Gastrocnemius medialis (tissue), 4 donors: ENCODE data around the gene IL22RA1. TPM values are rescaled to one million over a fixed set of nuclear protein-coding genes. Genes with fewer than 3 reads are reported as not detected.
A peak's percentile ranks its signal among the peaks of the same experiment; 100 is the strongest.

Source experiments
- ATAC-seq, 2 donors: fragments of 150-250 bp; one replicate each; pipeline ENCODE4 v1.9.1; 2016
- DNase-seq, 2 donors: peaks; one replicate each; pipeline ENCODE4 v3.0.0-alpha.2; 2019
- H3K27ac ChIP-seq, 4 donors: fragments of 200-600 bp; sonication (generic); 1 replicate in 1 of 4; 2 replicates in 3 of 4; pipeline ENCODE4 v1.5.1; 2016 to 2018; ENCODE audit warnings: mild to moderate bottlenecking in 2 of 4, moderate library complexity in 1 of 4
- H3K27me3 ChIP-seq, 3 donors: fragments of 200-600 bp; sonication (generic) in 2 of 3; 1 replicate in 1 of 3; 2 replicates in 2 of 3; pipeline versions ENCODE4 v1.5.1 to v1.6.0; 2016 to 2019; ENCODE audit warnings: mild to moderate bottlenecking in 1 of 3, moderate library complexity in 1 of 3
- H3K36me3 ChIP-seq, 2 donors: fragments of 200-600 bp; sonication (generic) in 1 of 2; one replicate each; pipeline ENCODE4 v1.5.1; 2017 to 2018
- H3K4me1 ChIP-seq, 2 donors: fragments of 200-600 bp; sonication (generic) in 1 of 2; one replicate each; pipeline ENCODE4 v1.5.1; 2016 to 2017; ENCODE audit warnings: mild to moderate bottlenecking in 2 of 2
- H3K4me3 ChIP-seq, 4 donors: fragments of 200-600 bp; sonication (generic) in 3 of 4; 1 replicate in 1 of 4; 2 replicates in 3 of 4; pipeline ENCODE4 v1.5.1; 2016 to 2019; ENCODE audit warnings: mild to moderate bottlenecking in 2 of 4
- H3K9me3 ChIP-seq, 3 donors: fragments of 200-600 bp; sonication (generic) in 2 of 3; 1 replicate in 1 of 3; 2 replicates in 2 of 3; pipeline ENCODE4 v1.5.1; 2016 to 2019
- CTCF ChIP-seq, 5 experiments: fragments of 450-650 bp in 3 of 5; fragments of 200-600 bp in 2 of 5; sonication (generic) in 2 of 5; IDR thresholded peaks in 4 of 5; conservative IDR thresholded peaks in 1 of 5; 1 replicate in 4 of 5; 2 replicates in 1 of 5; pipeline ENCODE4 v1.5.1; 2016 to 2019; ENCODE audit warnings: antibody characterized with exemption in 5 of 5, mild to moderate bottlenecking in 3 of 5, moderate library complexity in 3 of 5
- POLR2A ChIP-seq, 2 donors: fragments of 450-650 bp; IDR thresholded peaks; one replicate each; pipeline ENCODE4 v1.6.1; 2017; ENCODE audit warnings: antibody characterized with exemption in 2 of 2, mild to moderate bottlenecking in 2 of 2, moderate library complexity in 2 of 2
- in situ Hi-C, 4 donors: fragments of 200-750 bp; cut with MboI; loops; one replicate each; pipeline versions ENCODE4 v1.15.0 to v1.8.0; 2017; ENCODE audit warnings: low sequenced_read_pairs in 4 of 4
- intact Hi-C: fragments of 100-400 bp; cut with DNase I; formaldehyde crosslinking; loops from one replicate; pipeline ENCODE4 v1.15.1; 2023; ENCODE audit warnings: low total_unique reads
- total RNA-seq, 4 donors: library from RNA; depleted of rRNA; stranded (reverse); fragments of >200 nt; gene quantifications; one replicate each; pipeline versions ENCODE4 v1.1.0 to v1.2.3, GENCODE V29; 2016

Gene IL22RA1
- total RNA-seq, 4 donors from 2014 or later, result 0.36 TPM; not detected in 3

GRCh38 chr1:24098943-24099638, 43.8 kb downstream of the IL22RA1 start:
- Histone ChIP-seq H3K9me3 (no peaks in the 10 kb centered on the region), H3K27ac (peak overlapping the region; percentile 93 to 97 (median 96)), H3K4me3 (no peak overlapping the region), H3K27me3 (no peaks in the 10 kb centered on the region), H3K4me1 (peaks cover 56% of the 10 kb centered on the region in 2 donors), H3K36me3 (no peaks in the 10 kb centered on the region)
- intact Hi-C loops, result no loop called here
- in situ Hi-C loops, result no loop called here
- ATAC-seq, result no peak
- DNase-seq, result no peak
- TF ChIP-seq CTCF (IDR thresholded peaks at IDR 0.05 in 4 of 5, conservative IDR thresholded peaks at IDR 0.05 in 1 of 5) (no peak), POLR2A (IDR thresholded peaks at IDR 0.05) (no peak)

GRCh38 chr1:24098102-24098501, 44.8 kb downstream of the IL22RA1 start:
- no peak for DNase-seq
- no peaks in the 10 kb centered on the region for H3K9me3 ChIP-seq
- H3K27me3 ChIP-seq, result no peaks in the 10 kb centered on the region
- no peak overlapping the region for H3K4me3 ChIP-seq
- in situ Hi-C loops (no loop called here), intact Hi-C loops (no loop called here)
- no peak for TF ChIP-seq CTCF (IDR thresholded peaks at IDR 0.05 in 4 of 5, conservative IDR thresholded peaks at IDR 0.05 in 1 of 5)
- TF ChIP-seq POLR2A (IDR thresholded peaks at IDR 0.05), result no peak
- ATAC-seq, result no peak
- H3K4me1 ChIP-seq, result peaks cover 46 to 48% of the 10 kb centered on the region in 2 donors
- H3K36me3 ChIP-seq, result peaks cover 0 to 5% of the 10 kb centered on the region in 2 donors
- peak overlapping the region; percentile 93 to 97 (median 96) for H3K27ac ChIP-seq

- no peak for TF ChIP-seq POLR2A (IDR thresholded peaks at IDR 0.05)
- no peak for TF ChIP-seq CTCF (IDR thresholded peaks at IDR 0.05 in 4 of 5, conservative IDR thresholded peaks at IDR 0.05 in 1 of 5)
- DNase-seq, result no peak
- H3K27ac ChIP-seq, result peak overlapping the region; percentile 93 to 97 (median 96)
Observed at GRCh38 chr1:24097663-24098062, 45.3 kb downstream of the IL22RA1 start.

GRCh38 chr1:24096739-24097103, 46.2 kb downstream of the IL22RA1 start:
- TF ChIP-seq CTCF (IDR thresholded peaks at IDR 0.05 in 4 of 5, conservative IDR thresholded peaks at IDR 0.05 in 1 of 5), result no peak
- no peaks in the 10 kb centered on the region for H3K27me3 ChIP-seq
- ATAC-seq, result peak in 1 of 2 donors; percentile 39
- H3K36me3 ChIP-seq, result peaks cover 0 to 14% of the 10 kb centered on the region in 2 donors
- no peak overlapping the region for H3K4me3 ChIP-seq
- intact Hi-C loops, result loop anchor here (1.0 to 2.0 kb wide), 2 partner anchors 14 to 20 kb away; no protein-coding TSS in a partner anchor
- no peak for DNase-seq
- H3K27ac ChIP-seq, result peak overlapping the region; percentile 93 to 97 (median 96)
- no peaks in the 10 kb centered on the region for H3K9me3 ChIP-seq
- in situ Hi-C loops, result no loop called here
- H3K4me1 ChIP-seq, result peaks cover 34% of the 10 kb centered on the region in 2 donors

More at GRCh38 chr1:24097663-24098062, 45.3 kb downstream of the IL22RA1 start:
- intact Hi-C loops (loop anchor here (2.0 kb wide), 1 partner anchor 21 kb away; no protein-coding TSS in a partner anchor), in situ Hi-C loops (no loop called here)
- Histone ChIP-seq H3K36me3 (peaks cover 0 to 5% of the 10 kb centered on the region in 2 donors), H3K9me3 (no peaks in the 10 kb centered on the region), H3K4me1 (peaks cover 42 to 43% of the 10 kb centered on the region in 2 donors), H3K4me3 (no peak overlapping the region), H3K27me3 (no peaks in the 10 kb centered on the region)
- no peak for ATAC-seq
